ENCODE measurements around the gene DHX35.
"Not testable (repeated sequence)": the region's sequence is repeated elsewhere in the genome, so short reads cannot be mapped to it uniquely, and the experiment has no call there.

DHX35 gene

GRCh38 chr20:38975539-38976120 lies 13.5 kb downstream of the DHX35 start:
- DNase-seq (ENCODE audit: low read depth, low spot score) = no peak

DNA sequence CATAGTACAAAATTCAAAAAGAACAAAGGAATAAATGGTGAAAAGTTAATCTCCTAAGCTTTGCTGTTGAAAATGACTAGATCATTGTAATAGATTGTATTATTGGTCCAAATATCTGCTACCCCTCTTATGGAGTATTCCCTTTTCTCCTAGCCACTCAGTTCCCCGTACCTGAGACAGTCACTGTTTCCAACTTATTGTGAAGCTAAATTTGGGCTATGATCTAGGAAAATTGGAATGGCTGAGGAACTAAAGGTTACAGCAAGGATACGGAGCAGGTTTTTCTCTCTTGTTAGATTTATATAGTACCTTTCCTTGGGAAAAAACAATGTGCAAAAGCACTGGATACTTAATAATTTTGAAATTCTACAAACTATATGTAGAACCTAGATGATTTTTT lies 17.3 kb downstream of the DHX35 start:
- no peak for DNase-seq (ENCODE audit: low read depth, low spot score)

DNA sequence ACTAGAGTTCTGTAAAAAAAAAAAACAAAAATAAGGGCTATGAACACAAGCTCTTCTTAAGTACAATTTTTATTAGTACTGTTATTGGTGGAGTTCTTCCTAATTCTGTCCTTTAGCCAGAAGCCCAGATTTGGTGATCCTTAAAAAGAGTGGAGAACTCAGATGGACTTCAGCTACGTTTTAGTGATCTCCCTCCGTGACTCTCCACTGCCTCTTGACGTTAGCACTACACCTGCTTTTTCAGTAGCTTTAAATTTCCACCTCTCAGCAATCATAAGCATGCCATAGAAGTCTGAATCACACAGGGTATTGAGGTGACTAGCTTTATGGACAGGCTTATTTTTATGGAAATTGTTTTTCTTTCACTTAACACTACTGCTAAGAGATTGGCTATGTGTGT lies 17.7 kb downstream of the DHX35 start:
- no peak for DNase-seq (ENCODE audit: low read depth, low spot score)

- DNase-seq (ENCODE audit: low read depth, low spot score) = no peak
Measured at GRCh38 chr20:38982291-38982690, 20.1 kb downstream of the DHX35 start.

DNA sequence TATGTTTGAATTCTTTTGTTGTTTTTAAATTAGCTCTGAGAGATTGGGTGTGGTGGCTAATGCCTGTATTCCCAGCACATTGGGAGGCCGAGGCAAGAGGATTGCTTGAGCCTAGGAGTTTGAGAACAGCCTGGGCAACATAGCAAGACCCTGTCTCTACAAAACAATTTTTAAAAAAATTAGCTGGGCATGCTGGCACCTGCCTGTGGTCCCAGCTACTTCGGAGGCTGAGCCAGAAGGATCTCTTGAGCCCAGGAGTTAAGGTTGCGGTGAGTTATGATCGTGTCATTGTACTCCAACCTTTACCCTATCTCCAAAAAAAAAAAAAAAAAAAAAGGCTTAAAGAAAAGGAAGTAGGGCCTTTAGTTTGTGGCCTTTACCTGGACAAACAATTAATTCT lies 22.9 kb downstream of the DHX35 start:
- no peak for DNase-seq (ENCODE audit: low read depth, low spot score)

- no peak for DNase-seq (ENCODE audit: low read depth, low spot score)
Measured at GRCh38 chr20:38985603-38986170, 23.5 kb downstream of the DHX35 start.

DNA sequence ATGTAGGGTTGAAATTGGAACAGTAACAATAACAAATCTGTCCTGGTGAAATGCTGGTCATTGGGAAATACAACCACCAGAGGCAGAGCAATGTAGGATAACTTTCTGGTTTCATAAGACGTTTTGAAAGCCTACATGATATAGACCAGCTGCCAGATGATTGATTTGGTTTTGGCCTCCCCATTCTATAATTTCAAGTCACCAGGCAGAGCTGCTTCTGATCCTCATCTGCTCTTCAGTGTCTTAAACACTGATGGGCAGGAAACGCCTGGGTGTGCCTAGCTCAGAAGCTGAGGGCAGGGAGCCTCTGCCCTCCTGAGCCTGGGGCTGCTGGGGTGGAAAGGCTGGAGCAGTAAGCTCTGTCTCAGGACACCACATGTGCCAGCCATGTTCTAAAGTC lies 24.5 kb downstream of the DHX35 start:
- no peak for DNase-seq (ENCODE audit: low read depth, low spot score)

DNA sequence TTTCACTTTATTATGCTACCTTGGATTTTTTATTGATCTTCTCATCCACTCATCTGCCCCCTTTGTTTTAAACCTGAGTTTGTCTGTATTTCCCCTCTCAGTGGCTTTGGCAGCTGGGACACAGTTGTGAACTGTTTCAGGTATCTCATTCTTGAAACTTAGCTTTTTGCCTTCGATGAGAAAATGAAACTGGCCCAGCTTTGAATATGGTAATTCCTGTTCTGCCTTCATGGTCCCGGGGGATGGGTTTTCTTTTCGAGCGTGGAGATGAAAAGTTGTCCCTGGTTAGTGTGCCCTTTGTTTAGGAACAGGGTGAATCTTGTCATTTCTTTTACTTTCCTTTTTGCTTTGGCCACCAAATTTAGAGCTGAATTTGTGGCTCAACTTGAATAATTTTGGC lies 25.6 kb downstream of the DHX35 start:
- DNase-seq (ENCODE audit: low read depth, low spot score) = no peak

DNA sequence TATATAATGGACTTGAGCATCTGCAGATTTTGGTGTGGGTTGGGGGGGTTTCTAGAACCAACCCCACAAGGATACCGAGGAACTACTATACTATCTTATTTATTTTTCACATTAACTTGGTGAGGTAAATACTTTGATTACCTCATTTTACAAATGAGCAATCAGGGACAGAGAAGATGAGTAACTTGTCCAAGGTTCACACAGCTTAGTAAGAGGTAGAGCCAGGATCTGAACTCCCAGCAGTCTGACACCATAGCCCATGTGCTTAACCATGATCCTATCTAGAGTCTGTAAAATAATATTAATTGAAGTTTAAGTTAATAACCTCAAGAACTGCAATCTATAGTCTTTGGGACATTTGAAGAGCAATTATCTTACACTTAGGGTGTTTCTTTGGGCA lies 28.6 kb downstream of the DHX35 start:
- no peak for DNase-seq (ENCODE audit: low read depth, low spot score)

DNA sequence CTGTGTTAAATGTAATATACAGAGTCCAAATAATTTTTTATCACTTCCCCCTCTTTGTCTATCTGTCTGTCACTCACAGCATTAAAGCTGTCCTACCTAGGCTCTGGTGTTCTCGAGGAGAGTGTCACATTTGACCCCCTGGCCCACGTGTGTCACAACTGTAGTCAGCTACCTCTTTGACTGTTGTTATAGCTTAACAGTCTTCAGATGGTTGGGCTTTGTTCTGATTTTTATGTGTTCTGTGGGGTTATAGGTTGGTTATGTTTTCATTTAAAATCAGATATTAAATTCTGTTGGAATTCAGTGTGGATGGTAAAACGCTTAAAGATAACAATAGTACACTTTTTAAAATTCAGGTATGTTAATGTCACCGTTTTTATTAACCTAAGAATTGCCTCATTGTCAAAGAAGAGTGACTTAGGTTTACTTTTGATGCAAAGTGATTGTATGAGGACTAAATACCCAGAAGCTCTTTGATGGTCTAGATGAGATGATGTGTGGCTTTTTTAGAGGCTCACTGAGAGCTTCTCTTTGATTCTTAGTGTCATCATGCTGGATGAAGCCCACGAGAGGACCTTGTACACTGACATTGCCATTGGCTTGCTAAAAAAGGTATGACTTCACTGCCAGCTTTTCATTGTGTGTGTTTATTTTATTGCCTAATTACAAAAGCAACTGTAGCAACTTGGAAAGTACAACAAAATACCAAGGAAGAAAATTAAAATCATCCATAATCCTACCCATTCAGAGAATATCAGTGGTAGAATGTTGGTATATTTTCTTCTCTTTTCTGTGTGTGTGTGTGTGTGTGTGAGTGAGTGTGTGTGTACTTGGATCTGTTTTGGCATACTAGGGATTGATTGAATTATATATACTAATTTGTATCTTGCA lies 29.9 kb downstream of the DHX35 start:
- DNase-seq (ENCODE audit: low read depth, low spot score) = no peak

- no peak for DNase-seq (ENCODE audit: low read depth, low spot score)
Measured at GRCh38 chr20:38995536-38996044, 33.4 kb downstream of the DHX35 start.

- not testable (repeated sequence) for DNase-seq (ENCODE audit: low read depth, low spot score)
Measured at GRCh38 chr20:38996866-38997265, 34.7 kb downstream of the DHX35 start.

- DNase-seq (ENCODE audit: low read depth, low spot score) = no peak
Measured at GRCh38 chr20:38997622-38998021, 35.5 kb downstream of the DHX35 start.

- no peak for DNase-seq (ENCODE audit: low read depth, low spot score)
Measured at GRCh38 chr20:38999217-38999616, 37.1 kb downstream of the DHX35 start.

DNA sequence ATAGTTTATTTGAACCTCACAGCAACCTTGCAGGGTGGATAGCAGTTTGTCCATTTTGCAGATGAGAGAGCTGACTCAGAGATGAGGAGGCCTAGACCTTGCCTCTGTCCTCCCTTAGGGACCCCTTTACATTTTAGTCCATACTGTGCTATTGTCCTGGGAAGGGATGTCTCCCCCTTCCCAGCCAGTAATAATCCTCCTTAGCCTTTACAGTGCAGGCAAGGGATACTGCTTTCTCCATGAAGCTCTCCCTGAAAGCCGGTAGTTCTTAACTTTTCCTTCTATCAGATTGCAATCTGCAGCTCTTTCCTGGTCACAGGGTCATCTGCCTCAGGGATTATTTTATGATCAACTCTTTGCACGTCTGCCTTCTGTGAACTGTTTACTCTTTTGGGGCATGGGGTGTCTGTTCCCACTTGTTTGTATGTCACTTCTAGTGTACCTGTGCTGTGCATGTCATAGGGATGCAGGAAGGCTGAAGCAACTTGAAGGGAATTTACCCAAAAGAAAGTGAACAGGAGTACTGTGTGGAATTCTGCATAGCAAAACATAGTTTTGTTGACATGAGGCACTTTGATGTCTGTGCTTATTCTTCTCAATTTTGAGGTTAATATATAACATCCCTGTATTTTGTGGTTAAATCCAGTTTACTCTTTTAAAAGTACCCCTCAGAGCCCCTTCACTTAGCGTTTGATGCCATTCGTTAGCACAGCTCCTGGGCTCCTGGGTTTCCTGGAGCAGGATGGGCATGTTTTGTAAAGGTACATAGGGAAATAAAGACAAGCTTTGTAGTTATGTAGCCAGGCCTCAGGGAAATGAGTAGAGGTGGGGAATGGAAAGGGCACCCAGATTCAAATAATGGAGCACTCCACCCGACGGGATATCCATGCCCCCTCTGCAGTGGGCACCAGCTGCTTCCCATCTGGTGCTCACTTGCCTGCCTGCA lies 38.1 kb downstream of the DHX35 start:
- no peak for DNase-seq (ENCODE audit: low read depth, low spot score)

- no peak for DNase-seq (ENCODE audit: low read depth, low spot score)
Measured at GRCh38 chr20:39004508-39004907, 42.4 kb downstream of the DHX35 start.

GRCh38 chr20:39009348-39009747 lies 47.2 kb downstream of the DHX35 start:
- no peak for DNase-seq (ENCODE audit: low read depth, low spot score)

- peak; percentile 84 for DNase-seq (ENCODE audit: low read depth, low spot score)
Measured at GRCh38 chr20:39010496-39010895, 48.4 kb downstream of the DHX35 start.

DNA sequence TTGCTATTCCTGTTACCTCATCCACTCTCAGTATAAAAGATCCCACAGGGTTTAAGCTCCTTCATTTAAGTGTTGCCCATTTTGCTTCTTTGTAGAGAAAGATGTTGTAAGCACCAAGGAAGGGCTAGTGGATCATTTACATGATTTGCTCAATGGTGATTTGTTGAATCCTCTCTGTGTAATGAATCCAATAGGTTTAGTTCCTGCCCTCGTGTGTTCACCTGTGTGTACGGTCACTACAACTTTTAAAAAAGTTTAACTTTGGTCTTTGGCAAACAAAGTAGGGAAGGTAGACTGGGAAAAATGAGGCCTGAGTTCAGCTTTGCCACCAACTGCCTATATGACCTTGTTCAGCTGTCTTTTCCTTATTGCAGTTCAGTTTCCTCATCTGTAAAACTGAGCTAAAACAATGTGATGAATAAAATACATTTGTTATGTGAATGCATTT lies 51.5 kb downstream of the DHX35 start:
- DNase-seq (ENCODE audit: low read depth, low spot score) = no peak

DNA sequence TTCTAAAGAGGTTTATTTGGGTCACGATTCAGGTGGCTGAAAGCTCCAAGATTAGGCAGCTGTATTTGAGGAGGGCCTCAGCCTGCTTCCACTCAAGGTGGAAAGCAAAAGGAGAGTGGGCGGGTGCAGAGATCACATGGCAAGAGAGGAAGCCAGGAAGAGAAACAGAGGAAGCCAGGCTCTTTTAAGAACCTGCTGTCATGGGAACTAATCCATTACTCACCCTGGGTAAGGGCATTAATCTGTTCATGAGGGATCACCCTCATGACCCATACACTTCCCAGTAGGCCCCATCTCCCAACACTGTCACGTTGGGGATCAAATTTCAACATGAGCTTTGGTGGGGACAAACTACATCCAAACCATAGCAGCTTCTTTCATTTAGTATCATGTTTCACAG lies 53.9 kb downstream of the DHX35 start:
- DNase-seq (ENCODE audit: low read depth, low spot score) = no peak

DNA sequence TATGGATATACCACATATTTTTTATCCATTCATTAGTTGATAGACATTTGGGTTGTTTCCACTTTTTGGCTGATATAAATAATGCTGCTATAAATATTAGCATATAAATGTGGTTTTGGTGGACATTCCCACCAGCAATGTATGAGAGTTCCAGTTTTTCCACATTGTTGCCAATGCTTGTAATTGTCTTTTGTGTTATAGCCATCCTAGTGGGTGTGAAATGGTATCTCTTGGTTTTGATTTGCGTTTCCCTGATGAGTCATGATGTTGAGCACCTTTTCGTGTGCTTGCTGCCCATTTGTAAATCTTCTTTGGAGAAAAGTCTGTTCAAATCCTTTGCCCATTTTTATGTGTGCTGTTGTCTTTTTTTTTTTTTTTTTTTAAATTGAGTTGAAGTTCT lies 54.4 kb downstream of the DHX35 start:
- no peak for DNase-seq (ENCODE audit: low read depth, low spot score)

- DNase-seq (ENCODE audit: low read depth, low spot score) = no peak
Measured at GRCh38 chr20:39019027-39019426, 56.9 kb downstream of the DHX35 start.
